Measurements from ENCODE around the gene NKD2.

DNA sequence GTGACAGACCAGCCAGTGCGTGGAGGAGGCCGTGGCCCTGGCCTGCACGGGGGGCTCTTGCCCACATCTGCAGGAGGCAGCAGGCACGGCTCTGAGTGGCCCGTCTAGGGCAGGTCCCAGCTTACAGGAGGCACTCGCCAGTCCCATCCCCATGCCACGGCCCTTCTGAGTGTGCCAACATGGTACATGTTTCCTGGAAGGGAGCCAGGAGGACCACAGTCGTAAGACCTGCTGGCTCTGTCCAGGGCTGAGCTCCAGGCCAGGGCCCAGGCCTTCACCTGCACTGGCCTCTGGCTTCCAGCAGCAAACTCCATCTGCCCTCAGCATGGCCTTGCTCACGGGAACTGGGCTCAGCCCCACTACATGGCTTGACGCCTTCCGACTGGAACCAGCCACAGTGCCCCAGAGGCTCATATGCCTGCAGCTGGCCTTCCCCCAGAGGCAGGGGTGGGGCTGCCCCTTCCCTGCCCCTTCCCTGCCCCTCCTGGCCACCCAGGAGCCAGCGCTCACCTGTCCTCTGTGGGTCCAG is 3.8 kb downstream of the NKD2 start:
- TF ChIP-seq KDM5A (IDR thresholded peaks at IDR 0.05) (no peak), CTCF (IDR thresholded peaks at IDR 0.05) (no peak), ZC3H11A (IDR thresholded peaks at IDR 0.05) (no peak), RFX5 (IDR thresholded peaks at IDR 0.05) (no peak), ZFP36 (IDR thresholded peaks at IDR 0.05; ENCODE audit: borderline replicate concordance, partially characterized antibody) (no peak), MYC (IDR thresholded peaks at IDR 0.05; ENCODE audit: borderline replicate concordance, low read length) (no peak), POLR2A (IDR thresholded peaks at IDR 0.05; ENCODE audit: low read length) (no peak), EP300 (IDR thresholded peaks at IDR 0.05) (no peak), SMC3 (IDR thresholded peaks at IDR 0.05) (no peak)
- TF ChIP-seq, protein P1, sequence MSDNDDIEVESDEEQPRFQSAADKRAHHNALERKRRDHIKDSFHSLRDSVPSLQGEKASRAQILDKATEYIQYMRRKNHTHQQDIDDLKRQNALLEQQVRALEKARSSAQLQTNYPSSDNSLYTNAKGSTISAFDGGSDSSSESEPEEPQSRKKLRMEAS (IDR thresholded peaks at IDR 0.05): no peak
- TF ChIP-seq, protein P2, sequence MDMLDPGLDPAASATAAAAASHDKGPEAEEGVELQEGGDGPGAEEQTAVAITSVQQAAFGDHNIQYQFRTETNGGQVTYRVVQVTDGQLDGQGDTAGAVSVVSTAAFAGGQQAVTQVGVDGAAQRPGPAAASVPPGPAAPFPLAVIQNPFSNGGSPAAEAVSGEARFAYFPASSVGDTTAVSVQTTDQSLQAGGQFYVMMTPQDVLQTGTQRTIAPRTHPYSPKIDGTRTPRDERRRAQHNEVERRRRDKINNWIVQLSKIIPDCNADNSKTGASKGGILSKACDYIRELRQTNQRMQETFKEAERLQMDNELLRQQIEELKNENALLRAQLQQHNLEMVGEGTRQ (IDR thresholded peaks at IDR 0.05): no peak
- TF ChIP-seq, protein P3, sequence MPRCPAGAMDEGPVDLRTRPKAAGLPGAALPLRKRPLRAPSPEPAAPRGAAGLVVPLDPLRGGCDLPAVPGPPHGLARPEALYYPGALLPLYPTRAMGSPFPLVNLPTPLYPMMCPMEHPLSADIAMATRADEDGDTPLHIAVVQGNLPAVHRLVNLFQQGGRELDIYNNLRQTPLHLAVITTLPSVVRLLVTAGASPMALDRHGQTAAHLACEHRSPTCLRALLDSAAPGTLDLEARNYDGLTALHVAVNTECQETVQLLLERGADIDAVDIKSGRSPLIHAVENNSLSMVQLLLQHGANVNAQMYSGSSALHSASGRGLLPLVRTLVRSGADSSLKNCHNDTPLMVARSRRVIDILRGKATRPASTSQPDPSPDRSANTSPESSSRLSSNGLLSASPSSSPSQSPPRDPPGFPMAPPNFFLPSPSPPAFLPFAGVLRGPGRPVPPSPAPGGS (IDR thresholded peaks at IDR 0.05): no peak

Measured in A549 (cell line).